IPS DF 4.7 (cell line): ENCODE measurements around the gene PLCL1.

Experiments used
- DNase-seq: peaks from one replicate; pipeline ENCODE4 v3.0.0-alpha.2; 2013; ENCODE audit warnings: low spot score; ENCODE audit errors: extremely low read depth

Gene PLCL1

DNA sequence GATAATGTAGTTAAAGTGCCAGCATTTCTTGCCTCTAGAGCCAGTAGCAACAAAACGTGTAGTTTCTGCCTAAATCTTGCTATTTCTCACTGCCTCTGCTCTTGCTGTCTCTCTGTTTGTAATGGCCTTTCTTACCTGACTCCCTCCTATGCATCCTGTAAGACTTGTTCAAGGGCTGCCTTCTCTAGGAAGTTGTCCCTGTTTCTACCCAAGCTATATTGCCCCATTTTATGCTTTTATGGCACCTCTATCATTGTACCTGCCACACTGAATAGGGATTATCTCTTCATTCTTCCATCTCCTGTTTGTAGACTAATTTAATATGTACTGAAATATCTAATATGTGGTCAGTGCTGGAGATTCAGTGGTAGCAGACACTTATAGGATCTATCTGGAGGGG lies 49.2 kb downstream of the PLCL1 start:
- DNase-seq = no peak

DNA sequence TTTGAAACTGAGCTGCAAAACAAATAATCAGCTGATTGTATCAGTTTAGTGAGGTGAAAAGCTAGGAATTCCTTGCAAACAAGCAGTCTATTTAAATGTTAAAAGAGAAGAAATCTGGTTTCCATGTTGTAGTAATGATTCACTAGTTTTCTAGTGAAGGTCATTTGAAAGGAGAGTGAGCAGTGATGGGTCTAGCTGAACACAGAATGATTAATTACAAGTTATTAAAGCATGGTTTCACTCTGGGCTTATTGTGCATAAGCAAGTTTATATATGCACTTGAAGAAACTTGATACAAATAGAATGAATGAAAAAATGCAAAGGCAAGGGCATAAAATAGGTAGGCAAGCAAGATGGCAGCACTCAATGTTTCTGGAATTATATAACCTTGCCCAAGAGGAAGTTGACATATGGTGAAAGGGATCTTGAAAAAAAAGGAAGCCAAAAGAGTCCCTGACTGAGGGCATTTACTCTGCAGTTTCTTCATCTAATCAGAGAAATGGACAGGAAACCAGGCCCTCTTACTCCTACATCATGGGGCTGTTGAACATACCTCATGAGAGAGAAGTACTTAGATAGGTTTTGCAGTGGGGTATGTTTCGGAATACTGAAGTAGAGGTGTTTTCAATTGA lies 53.2 kb downstream of the PLCL1 start:
- no peak for DNase-seq

DNA sequence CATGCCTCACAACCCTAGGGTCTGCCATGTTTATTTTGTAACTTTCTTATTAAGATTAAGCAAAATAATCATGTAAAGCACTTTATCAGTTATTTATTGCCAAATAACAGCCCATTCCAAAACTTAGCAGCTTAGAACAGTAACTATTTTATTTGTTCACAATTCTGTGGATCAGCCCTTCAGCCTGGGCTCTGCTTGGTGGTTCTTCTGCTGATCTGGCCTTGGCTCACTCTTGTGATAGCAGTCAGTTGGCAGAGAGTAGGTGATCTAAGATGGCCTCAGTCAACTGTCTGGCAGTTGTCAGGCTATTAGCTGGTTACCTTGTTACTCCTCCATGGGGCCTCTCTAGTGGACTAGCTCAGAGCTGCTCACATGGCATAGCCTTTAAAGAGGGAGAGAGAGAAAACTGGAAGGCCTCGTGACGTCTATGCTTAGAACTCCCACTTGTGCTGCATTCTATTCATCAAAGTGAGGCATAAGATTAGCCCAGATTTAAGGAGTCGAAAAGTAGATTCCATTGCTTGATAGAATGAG lies 54.3 kb downstream of the PLCL1 start:
- DNase-seq = no peak

DNA sequence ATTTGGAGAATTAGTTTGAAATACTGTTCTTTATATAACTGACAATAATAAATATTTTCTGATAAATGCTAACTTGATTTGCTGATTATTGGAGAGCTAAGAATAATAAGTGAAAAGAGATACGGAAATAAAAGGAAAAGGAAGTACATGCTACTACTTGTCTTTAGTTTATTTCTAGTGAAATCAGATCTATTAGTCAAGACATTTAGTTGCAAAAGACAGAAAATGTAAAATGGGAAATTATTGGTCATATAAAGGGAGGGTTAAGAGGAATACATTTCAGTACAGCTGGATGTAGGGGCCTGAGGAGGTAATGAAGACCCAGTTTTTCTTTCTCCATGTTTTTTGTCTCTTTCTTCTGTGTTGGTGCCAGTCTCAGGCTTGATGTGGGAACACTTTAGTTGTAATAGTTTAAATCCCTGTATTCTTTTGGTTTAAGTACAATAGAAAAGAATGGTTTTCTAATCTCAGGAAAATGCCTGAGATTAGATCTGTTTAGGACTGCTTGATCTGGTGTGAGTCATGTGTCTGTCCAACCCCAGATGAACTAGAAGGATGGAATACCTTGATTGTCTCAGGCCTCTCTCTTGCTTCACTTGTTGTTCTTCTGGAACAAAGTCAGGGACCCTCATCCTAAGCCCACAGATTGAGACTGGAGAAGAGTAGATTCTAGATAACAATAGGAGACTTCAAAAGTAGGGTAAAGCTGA lies 58.0 kb downstream of the PLCL1 start:
- no peak for DNase-seq

DNA sequence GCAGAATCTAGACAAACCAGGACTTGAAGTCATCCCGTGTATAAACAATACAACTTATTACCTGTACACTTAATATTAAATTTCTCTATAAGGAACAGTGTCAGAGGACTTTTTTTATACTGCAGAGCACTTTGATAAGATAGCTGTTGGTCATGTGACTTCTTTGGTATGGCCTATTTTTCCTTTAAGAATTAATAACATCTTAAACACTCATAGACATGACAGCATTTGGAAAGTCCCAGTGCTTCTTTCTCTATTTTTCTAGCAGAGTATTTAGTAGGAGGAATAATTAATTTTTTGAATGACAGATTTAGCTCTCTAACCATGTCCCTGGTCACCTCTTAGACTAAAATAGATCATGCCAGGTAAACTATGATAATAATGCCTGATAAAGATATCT lies 59.4 kb downstream of the PLCL1 start:
- DNase-seq = no peak

DNA sequence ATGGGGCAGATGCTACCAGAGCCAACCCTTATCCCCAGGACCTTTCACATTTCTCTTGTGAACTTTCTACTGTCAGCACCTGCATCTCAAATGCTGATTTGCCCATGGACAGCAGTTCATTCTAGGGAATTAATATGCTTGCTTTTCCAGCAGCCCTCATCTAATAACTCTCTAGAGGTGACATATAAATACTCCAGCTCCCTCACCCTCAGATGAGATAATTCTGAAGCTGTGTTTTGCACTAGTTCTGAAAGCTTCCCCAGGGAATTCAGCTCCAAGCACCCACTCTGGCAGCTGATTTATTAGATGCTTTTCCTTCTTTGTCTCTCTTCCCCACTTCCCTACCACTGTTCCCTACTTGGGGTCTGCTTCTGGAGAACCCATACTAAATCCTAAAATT lies 62.1 kb downstream of the PLCL1 start:
- DNase-seq = no peak

DNA sequence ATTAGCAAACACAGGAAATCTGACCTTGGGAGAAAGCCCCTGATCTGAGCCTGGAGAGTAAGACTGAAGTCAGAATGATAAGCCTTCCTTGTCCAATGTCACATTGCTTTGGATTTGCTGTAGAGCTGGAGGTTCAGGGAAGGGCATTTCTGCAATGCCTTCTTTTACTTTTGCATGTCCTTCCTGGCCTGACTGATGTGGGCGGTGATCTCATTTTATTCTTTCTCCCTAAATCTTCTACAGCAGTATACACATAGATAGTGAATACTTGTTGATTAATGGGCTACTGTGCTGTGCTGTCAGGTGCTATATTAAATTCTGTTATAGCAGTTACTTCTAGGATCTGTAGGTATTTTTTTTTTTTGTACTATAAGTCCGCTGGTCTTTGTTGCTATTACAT lies 62.6 kb downstream of the PLCL1 start:
- no peak for DNase-seq

DNA sequence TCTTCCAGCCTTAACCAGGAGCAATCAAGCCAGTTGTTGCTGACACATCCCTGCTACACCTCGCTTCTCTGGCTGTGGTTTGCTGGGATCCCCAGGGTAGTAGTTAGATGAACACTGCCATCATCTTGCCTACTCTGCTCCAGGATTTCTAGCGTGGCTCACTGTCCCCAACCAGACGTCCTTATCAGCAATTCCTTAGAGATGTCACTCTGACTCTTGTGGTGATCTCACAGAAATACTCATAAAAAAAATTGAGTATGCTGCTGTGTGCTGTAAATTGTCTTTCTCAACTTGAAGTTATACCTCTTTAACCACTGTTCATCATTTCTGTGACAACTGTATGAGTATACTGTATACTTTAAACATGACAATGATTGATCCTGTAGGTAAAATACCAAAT lies 63.2 kb downstream of the PLCL1 start:
- DNase-seq = no peak

DNA sequence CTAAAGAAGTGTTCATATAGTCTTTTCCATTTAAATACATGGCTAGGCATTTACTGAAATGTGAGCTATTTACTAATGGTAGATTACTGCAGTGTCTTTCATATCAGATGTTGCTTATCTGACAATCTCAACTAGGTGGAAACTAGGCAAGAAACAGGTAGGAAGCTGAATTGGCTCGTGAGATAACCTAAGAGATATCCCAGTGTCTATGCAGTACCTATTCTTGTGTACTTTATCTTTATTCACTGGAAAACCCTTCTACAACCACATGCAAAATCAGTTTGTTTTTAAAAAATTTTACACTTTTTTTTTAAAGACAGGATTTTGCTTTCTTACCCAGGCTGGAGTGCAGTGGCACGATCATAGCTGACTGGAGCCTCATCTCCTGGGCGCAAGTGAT lies 63.8 kb downstream of the PLCL1 start:
- DNase-seq = no peak

DNA sequence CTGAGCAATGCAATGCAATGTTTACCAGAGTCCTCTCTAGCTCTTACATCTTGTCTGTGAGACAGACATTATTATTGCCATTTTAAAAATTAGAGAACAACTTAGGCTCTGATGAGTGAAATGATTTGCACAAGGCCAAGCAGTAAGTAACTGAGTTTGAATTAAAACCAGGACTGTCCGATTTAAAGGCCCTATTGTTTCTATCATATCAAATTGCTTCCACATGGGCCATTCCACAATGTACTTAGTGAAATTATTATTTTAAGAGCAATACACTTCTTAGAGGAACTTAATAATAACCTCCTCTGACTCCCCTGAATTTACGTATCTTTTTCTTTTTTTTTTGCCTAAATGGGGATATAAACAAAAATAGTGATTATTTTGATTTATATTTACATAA lies 64.6 kb downstream of the PLCL1 start:
- DNase-seq = no peak

DNA sequence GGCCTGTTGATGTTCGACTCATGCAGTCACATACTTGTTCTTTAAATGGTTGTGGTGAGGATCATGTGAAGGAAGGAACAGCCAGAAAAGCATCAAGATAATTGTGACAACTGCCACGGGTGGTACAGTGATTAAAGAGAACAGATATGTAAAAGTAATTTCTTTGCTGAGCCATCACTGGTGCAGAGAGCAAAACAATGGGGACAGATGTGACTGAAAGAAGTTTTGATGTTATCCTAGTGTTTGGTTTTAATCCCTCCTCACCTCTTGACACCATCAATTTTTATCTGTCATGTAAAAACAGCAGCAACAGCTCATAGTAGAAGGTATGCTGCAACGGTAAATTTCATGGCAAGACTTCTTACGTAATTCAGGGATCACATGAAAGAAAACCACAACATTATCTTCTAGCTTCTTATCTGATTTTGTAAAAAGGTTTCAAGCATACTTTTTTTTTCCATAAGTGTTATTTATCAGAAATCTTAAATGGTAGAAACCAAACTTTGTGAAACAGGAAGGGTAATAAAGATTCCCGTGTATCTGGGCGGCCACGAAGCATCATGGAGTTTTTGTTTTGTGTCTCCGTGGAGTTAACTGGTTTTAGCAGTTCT lies 65.2 kb downstream of the PLCL1 start:
- DNase-seq = no peak

DNA sequence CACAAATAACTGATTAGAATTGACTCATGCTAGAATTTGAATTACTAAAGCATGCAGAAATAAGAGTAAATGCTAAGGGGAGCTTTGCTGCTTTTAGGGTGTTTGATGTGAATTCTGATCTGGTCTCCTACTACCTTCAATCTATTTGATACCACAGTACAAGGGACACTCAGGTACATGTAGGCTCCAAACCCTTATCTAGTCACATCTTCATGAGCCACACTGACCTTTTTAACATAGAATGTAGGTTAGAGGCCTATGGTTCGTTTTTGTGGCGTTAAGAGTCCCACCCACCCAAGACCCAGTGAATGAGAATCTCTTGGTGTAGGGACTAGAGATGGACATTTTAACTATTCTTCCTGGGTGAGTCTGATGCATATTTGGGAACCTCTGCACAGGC lies 65.7 kb downstream of the PLCL1 start:
- no peak for DNase-seq

DNA sequence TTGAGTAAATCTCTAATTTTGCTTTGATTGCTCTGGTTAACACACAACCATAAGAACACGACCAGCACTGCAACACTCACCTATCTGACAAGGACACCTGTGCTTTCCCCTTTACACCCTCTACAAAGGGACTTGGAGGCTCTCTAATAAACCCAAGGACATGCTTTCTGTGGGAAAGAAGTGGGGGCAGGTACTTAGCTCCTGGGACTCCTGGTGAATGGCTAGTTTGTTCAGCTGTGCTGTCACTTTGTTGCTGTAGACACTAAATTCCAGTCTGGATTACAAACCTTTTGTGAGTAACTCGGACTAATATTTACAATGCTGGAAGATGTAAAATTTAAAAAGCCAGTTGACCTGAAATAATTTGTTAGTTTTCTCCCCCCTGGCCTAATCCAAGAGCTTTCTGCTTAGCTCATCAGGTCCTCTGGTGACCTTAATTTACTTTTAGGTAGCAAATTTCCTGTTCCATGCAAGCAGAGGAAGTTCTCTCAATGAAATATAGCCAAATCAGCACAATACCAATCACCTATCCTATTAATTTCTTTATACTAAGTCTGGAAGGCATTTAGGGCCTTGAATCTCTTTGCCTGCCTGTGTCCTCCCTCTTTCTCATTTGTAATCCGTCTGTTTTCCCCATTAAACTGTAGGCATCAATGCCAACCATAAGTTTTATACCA lies 67.5 kb downstream of the PLCL1 start:
- no peak for DNase-seq

DNA sequence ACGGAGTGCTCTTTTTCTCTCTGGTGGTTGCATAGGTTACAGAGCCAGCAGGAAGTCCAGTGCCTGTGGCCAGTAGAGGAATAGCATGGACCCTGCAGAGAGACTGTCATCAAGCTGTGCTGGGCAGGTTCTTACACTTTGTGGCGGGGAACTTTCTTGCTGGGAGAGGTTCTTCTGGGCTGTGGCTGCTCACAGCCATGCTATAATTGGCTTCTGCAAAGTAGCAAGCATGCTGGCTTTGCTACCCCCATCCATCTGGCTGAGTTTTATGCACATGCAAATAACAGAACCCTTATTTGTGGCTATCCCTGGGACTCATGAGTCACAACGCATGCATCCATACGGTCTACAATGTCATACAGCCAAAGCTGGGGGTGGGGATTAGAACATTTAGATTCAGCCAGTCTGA lies 68.9 kb downstream of the PLCL1 start:
- DNase-seq = no peak

DNA sequence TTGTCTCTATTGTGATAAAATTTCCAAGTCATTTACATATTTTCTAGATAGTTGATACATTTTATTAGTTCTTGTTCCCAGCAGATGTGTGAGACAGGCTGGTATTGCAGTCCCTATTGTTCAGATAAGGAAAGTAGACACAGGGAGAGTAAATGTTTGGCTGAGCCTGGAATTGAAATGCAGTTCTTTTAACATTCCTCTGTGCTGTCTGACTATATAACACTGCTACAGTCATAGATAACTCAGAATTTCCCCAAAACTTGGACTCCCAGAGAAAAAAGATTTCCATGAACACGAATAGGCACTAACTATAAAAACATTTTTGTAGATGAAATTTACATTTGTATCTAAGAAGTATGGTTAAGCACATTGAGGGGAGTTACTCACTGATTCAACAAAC lies 71.4 kb downstream of the PLCL1 start:
- no peak for DNase-seq

DNA sequence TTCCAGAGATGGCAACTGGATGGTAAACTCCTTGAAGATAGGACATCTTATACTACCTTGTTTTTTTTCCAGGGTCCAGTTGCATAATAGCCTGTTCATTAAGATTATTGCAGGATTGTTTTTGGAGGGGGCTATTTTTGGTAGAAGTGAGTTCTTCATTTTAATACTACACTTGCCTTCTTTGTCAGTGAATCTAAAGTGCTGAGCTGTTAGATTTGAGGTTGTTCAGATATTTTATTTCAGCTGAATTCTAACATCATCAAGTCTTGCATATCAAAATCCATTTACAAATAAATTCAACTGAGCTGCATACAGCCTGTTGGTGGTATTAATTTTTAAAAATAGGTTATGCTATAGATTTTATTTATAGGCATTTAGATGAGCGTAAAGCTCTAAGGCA lies 72.1 kb downstream of the PLCL1 start:
- no peak for DNase-seq

DNA sequence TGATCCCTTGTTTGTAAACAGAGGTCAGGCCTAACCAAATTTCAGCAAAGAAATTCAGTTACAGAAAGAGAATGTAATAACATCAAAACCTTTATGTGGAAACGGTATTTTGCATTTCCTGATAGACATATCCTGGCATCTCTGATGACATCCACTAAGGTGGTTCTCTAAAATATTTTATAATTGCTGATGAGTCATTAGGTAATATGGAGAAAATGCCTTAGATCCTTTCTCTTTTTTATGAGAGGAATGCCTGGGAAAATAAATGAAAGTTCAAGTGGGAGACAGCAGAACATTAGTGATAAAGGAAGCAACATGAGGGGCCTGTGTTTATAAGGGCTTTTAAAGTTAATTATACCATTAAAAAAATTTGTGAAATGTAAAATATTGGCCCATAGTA lies 72.6 kb downstream of the PLCL1 start:
- DNase-seq = no peak

DNA sequence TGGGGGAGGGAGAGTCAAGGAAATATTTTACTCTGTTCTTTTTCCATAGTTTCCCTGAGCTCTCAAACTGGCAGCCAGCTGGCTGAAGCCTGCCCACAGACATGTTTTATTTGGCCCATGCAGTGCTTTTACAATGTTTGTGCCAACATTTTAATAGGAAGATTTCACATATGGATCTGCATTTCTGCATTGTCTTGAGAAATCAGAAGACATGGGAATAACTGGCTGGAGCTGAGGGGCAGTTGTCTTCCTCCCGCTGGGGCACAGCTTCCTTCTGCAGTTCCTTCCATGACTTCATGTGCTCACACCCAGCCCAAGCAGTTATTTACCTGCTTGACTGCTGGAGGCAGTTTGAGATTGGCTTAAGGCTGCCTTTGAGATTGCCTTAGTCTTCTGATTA lies 74.4 kb downstream of the PLCL1 start:
- DNase-seq = no peak

DNA sequence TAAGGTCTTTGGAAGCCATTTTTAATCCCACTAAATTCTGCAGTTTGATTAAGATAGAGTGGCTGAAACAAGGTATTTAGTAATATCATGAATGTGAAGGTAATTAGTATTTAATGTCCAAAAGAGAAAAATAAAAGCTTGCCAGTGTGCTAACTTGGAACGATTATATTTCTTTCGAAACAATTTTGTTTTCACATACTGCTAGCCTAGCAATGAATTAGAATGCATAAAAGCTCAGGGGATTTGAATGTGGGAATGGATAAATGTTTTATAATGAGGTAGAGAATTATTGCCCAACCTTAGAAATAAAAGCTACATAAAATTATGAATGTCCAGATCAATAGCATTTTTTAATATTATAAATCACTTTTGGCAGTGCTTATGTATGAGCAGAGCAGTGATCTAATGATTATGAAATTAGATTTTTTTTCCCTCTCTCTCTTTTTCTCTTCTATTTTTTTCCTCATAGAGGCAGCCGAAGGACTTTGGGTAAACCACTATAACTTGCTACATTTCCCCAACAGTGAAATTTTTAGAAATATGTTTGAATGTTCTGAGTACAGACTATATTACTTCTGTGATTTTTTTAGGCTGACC lies 75.5 kb downstream of the PLCL1 start:
- DNase-seq = no peak

DNA sequence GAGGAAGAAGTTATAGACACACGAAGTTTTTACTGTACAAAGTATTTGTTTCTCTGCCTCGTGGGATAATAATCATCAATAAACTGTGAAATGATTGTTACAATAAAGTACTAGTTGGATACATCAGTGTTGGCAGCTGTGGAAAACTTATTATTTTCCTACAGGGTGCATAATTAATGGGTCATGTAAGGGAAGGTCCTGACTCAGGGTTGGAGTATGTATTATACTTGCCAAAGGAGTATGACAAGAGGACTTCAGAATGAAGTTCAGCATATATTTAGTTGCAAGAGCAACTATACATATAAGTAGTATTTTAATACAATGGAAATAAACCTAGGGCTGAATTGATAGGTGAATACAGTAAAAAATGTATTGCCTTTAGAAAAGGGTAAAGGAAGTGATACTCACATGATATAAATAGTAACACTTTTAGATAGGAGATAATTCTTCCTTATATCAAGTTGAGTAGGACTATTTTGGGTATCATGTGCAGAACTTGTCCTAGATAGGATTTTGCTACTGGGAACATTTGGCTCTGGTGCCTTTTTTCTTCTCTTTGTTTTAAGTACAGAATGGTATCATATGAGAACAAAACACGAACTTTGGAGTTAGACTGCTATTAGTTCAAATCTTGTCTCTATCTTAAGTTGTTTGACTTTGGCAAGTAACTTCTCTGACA lies 79.1 kb downstream of the PLCL1 start:
- no peak for DNase-seq

DNA sequence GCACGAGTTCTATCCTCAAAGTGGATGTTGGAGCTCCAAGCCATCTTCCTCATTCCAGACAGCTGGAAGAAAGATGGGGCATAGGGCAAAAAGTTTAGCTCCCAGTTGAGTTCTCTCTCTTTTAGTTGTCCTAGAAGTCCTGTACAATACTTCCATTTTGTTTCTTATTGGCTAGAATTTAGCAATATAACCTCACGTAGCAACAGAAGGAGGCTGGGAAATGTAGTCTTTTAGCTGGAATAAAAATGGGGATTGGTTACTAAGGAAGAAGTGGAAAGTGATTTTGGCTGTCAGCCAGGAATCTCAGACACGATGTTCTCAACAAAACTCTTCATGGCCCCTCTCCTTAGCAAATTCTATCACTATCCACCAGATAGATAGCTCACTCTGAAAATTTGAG lies 79.9 kb downstream of the PLCL1 start:
- DNase-seq = no peak
